ENCODE measurements around the gene SEC22C. TPM values are rescaled to one million over a fixed set of nuclear protein-coding genes. Genes with fewer than 3 reads are reported as not detected.

Gene SEC22C, protein sequence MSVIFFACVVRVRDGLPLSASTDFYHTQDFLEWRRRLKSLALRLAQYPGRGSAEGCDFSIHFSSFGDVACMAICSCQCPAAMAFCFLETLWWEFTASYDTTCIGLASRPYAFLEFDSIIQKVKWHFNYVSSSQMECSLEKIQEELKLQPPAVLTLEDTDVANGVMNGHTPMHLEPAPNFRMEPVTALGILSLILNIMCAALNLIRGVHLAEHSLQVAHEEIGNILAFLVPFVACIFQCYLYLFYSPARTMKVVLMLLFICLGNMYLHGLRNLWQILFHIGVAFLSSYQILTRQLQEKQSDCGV
- 10 to 100 TPM; 56.0 to 84.4 (median 72.1) TPM for total RNA-seq

- Histone ChIP-seq H3K9me3 (no peaks in the 10 kb centered on the region), H3K36me3 (peaks cover 0 to 12% of the 10 kb centered on the region in 2 donors), H3K4me1 (peaks cover 0 to 39% (median 10%) of the 10 kb centered on the region in 3 donors), H3K27me3 (no peaks in the 10 kb centered on the region), H3K27ac (peak within 1 kb of the TSS; percentile 85 to 94 (median 89)), H3K4me3 (peak within 1 kb of the TSS; percentile 83 to 94)
- peak; percentile 99 for ATAC-seq
- peak; percentile 61 to 70 for TF ChIP-seq POLR2A (IDR thresholded peaks at IDR 0.05)
- TF ChIP-seq CTCF (IDR thresholded peaks at IDR 0.05): peak in 2 of 4 experiments; percentile 11 to 44
- TF ChIP-seq EP300 (IDR thresholded peaks at IDR 0.05): no peak
- peak; percentile 71 for TF ChIP-seq POLR2AphosphoS5 (IDR thresholded peaks at IDR 0.05)
- WGBS, 2 donors (ENCODE audit: low coverage in 1 of 2): 0% methylated on average over 2 of the region's 77 CpGs; no CpG with 5 or more reads in 1 of the 2 donors
Observed at GRCh38 chr3:42581709-42582473, at the start of gene SEC22C. SEC22C (minus strand) TSS chr3:42581967; CDS start chr3:42569046, 12,921 bp downstream.

DNA sequence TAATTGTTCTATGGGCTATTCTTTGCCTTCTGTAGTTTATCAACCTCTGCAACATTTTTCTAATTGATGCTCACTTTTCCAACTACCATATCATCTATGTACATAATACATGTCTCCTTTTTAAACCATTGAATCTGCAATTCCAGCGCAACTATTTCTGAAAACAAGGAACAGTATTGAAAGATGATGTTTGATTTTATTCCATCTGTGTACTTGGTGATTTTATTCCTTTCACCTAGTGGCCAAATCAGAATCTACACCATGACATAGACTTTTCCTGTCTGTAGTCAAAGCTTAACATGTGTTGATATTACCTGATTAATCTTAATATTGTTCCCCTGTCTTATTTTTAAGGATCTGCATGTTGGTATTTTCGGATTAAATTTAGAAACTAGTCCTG is 31.7 kb upstream of the SEC22C start:
- H3K9me3 ChIP-seq: no peaks in the 10 kb centered on the region
- TF ChIP-seq CTCF (IDR thresholded peaks at IDR 0.05) (peak; percentile 33 to 47 (median 44)), POLR2AphosphoS5 (IDR thresholded peaks at IDR 0.05) (no peak)
- no peak overlapping the region for H3K4me3 ChIP-seq
- peak overlapping the region in 2 of 4 donors; percentile 22 to 65 for H3K27ac ChIP-seq
- H3K27me3 ChIP-seq: no peaks in the 10 kb centered on the region
- ATAC-seq: no peak
- H3K36me3 ChIP-seq: peaks cover 0 to 11% of the 10 kb centered on the region in 2 donors
- WGBS, 2 donors (ENCODE audit: low coverage in 1 of 2): 56 to 71% methylated on average over 2 of the region's 2 CpGs
- peaks cover 9 to 77% (median 19%) of the 10 kb centered on the region in 3 donors for H3K4me1 ChIP-seq

DNA sequence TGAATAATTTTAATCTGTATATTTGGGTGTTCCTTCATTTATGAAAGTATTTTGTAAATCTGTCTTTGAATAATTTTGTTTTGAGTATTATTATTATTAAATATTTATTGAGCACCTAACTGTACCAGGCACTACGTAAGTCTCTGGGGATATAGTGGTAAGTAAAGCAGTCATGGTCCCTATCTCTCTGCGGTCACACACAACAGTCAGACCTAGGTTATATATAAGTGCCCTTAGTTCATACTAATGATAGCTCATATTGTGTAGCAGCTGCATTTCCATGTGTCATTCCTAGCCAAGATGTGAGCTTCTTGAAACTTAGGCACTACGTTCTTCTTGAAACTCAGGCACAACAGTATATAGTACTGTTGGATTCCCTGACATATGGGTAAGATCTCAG is 31.2 kb upstream of the SEC22C start:
- peaks cover 0 to 5% of the 10 kb centered on the region in 2 donors for H3K36me3 ChIP-seq
- H3K9me3 ChIP-seq: no peaks in the 10 kb centered on the region
- TF ChIP-seq POLR2AphosphoS5 (IDR thresholded peaks at IDR 0.05): no peak
- TF ChIP-seq CTCF (IDR thresholded peaks at IDR 0.05): no peak
- TF ChIP-seq EP300 (IDR thresholded peaks at IDR 0.05): no peak
- no peak for TF ChIP-seq POLR2A (IDR thresholded peaks at IDR 0.05)
- 61 to 86% methylated on average over 3 of the region's 3 CpGs for WGBS, 2 donors (ENCODE audit: low coverage in 1 of 2)
- H3K27me3 ChIP-seq: no peaks in the 10 kb centered on the region
- no peak overlapping the region for H3K4me3 ChIP-seq
- H3K4me1 ChIP-seq: peaks cover 9 to 82% (median 19%) of the 10 kb centered on the region in 3 donors
- ATAC-seq: no peak
- H3K27ac ChIP-seq: peak overlapping the region in 2 of 4 donors; percentile 22 to 65

DNA sequence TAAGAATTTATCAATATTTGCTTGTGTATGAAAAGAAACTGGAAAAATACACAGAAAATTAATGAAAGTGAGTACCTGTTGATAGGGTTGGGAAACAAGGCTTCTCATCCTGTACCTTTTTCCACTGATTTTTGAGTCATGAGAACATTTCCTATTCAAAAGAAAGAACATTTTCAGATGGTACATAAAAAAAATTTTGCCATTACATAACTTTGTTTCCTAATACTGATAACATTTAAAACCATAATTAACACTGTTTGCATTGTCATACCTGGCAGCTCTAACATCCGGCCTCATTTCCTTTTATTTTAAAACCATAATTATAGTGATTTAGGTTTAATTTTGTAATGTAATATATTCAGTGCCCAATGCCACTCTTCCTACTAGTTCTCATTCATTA is 30.4 kb upstream of the SEC22C start:
- Histone ChIP-seq H3K4me1 (peaks cover 9 to 87% (median 19%) of the 10 kb centered on the region in 3 donors), H3K36me3 (peaks cover 0 to 5% of the 10 kb centered on the region in 2 donors), H3K9me3 (no peaks in the 10 kb centered on the region), H3K27ac (peak overlapping the region in 3 of 4 donors; percentile 1 to 65 (median 65)), H3K27me3 (no peaks in the 10 kb centered on the region), H3K4me3 (no peak overlapping the region)
- no peak for TF ChIP-seq EP300 (IDR thresholded peaks at IDR 0.05)
- no peak for TF ChIP-seq POLR2AphosphoS5 (IDR thresholded peaks at IDR 0.05)
- no peak for ATAC-seq
- WGBS, 2 donors (ENCODE audit: low coverage in 1 of 2): 65 to 85% methylated on average over 1 of the region's 1 CpG

DNA sequence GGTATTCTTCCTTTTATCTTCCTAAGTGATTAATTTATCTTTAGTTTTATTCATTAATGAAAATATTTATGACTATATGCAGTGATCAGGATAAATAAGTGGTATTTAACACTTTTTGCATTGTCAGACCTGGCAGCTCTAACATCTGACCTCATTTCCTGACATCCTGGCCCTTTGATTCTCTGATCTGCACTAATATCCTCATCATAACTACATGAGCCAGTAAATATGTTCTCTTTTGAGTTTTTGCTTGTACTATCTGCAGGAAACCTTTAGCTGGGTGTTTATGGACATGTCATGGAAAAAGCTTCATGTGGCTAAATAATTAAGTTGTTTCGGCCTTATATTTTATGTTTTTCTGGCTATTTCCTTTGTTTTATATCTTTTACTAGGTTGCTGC is 29.2 kb upstream of the SEC22C start:
- Histone ChIP-seq H3K36me3 (peaks cover 0 to 5% of the 10 kb centered on the region in 2 donors), H3K4me1 (peaks cover 13 to 85% (median 20%) of the 10 kb centered on the region in 3 donors), H3K27me3 (no peaks in the 10 kb centered on the region), H3K27ac (peak overlapping the region; percentile 10 to 65 (median 42)), H3K4me3 (no peak overlapping the region), H3K9me3 (no peaks in the 10 kb centered on the region)
- ATAC-seq: no peak
- TF ChIP-seq POLR2A (IDR thresholded peaks at IDR 0.05) (no peak), POLR2AphosphoS5 (IDR thresholded peaks at IDR 0.05) (no peak), EP300 (IDR thresholded peaks at IDR 0.05) (no peak)
- WGBS, 2 donors (ENCODE audit: low coverage in 1 of 2): 71 to 84% methylated on average over 1 of the region's 1 CpG
